VCaP (cell line): ENCODE measurements around the gene SSUH2.
A peak's percentile ranks its signal among the peaks of the same experiment; 100 is the strongest.
"Not testable (repeated sequence)": the region's sequence is repeated elsewhere in the genome, so short reads cannot be mapped to it uniquely, and the experiment has no call there.

Source experiments
- H3K27ac ChIP-seq: fragments of 450-650 bp; 2 replicates; pipeline ENCODE4 v1.5.1; 2017
- CTCF ChIP-seq: fragments of 450-650 bp; conservative IDR thresholded peaks from 2 replicates; pipeline ENCODE4 v1.5.1; 2017; ENCODE audit warnings: mild to moderate bottlenecking, moderate library complexity

The SSUH2 gene

GRCh38 chr3:8660175-8661118 lies 15.8 kb upstream of the SSUH2 start:
- no peak for TF ChIP-seq CTCF
- no peak overlapping the region for H3K27ac ChIP-seq

GRCh38 chr3:8659242-8659641 lies 14.6 kb upstream of the SSUH2 start:
- TF ChIP-seq CTCF = no peak
- H3K27ac ChIP-seq = peak overlapping the region; percentile 79; the same call in 1 of the 2 replicates

GRCh38 chr3:8658306-8659212 lies 14.0 kb upstream of the SSUH2 start:
- no peak for TF ChIP-seq CTCF
- peak overlapping the region; percentile 79; the same call in 1 of the 2 replicates for H3K27ac ChIP-seq

- TF ChIP-seq CTCF = no peak
- peak overlapping the region; percentile 79; the same call in 1 of the 2 replicates for H3K27ac ChIP-seq
These were observed 13.3 kb upstream of the SSUH2 start for GRCh38 chr3:8657804-8658305.

- TF ChIP-seq CTCF = no peak
- peak overlapping the region; percentile 79 for H3K27ac ChIP-seq
These were observed 11.6 kb upstream of the SSUH2 start for GRCh38 chr3:8656240-8656639.

GRCh38 chr3:8655387-8655835 lies 10.8 kb upstream of the SSUH2 start:
- TF ChIP-seq CTCF = no peak
- H3K27ac ChIP-seq = peak overlapping the region; percentile 79

GRCh38 chr3:8654572-8655329 lies 10.2 kb upstream of the SSUH2 start:
- H3K27ac ChIP-seq = not testable (repeated sequence)
